GM06990 (cell line): ENCODE data around the gene SOHLH1.

ENCODE experiments used
- DNase-seq: peaks from one replicate; pipeline ENCODE4 v3.0.0-alpha.2; 2011; ENCODE audit not compliant: insufficient read length; ENCODE audit errors: extremely low read depth
- H3K27me3 ChIP-seq: replicated peaks from 2 replicates; pipeline ENCODE4 v1.6.0; 2011; ENCODE audit warnings: low read length; ENCODE audit not compliant: control insufficient read depth, insufficient read depth
- H3K36me3 ChIP-seq: 2 replicates; pipeline ENCODE4 v1.5.1; 2011; ENCODE audit warnings: low read length; ENCODE audit not compliant: control insufficient read depth, insufficient read depth
- H3K4me3 ChIP-seq: replicated peaks from 2 replicates; pipeline ENCODE4 v1.5.1; 2011; ENCODE audit warnings: low read depth, mild to moderate bottlenecking, control low read depth, low read length
- CTCF ChIP-seq: IDR thresholded peaks from 2 replicates; pipeline ENCODE4 v1.5.1; 2011; ENCODE audit warnings: low read length, control low read depth, mild to moderate bottlenecking, inconsistent platforms; ENCODE audit not compliant: insufficient read depth, poor library complexity, severe bottlenecking

Gene SOHLH1

GRCh38 chr9:135667463-135668001 is 31.7 kb downstream of the SOHLH1 start:
- no peaks in the 10 kb centered on the region for H3K27me3 ChIP-seq
- H3K36me3 ChIP-seq = no peaks in the 10 kb centered on the region
- DNase-seq = no peak
- no peak overlapping the region for H3K4me3 ChIP-seq
- no peak for TF ChIP-seq CTCF

GRCh38 chr9:135666534-135667462 is 32.5 kb downstream of the SOHLH1 start:
- no peak for DNase-seq
- no peaks in the 10 kb centered on the region for H3K27me3 ChIP-seq
- H3K36me3 ChIP-seq = no peaks in the 10 kb centered on the region
- TF ChIP-seq CTCF = no peak
- no peak overlapping the region for H3K4me3 ChIP-seq

GRCh38 chr9:135665795-135666189 is 33.5 kb downstream of the SOHLH1 start:
- H3K27me3 ChIP-seq = no peaks in the 10 kb centered on the region
- DNase-seq = no peak
- no peak overlapping the region for H3K4me3 ChIP-seq
- no peaks in the 10 kb centered on the region for H3K36me3 ChIP-seq
- no peak for TF ChIP-seq CTCF

- DNase-seq = no peak
- TF ChIP-seq CTCF = no peak
- no peaks in the 10 kb centered on the region for H3K36me3 ChIP-seq
- H3K27me3 ChIP-seq = no peaks in the 10 kb centered on the region
- H3K4me3 ChIP-seq = no peak overlapping the region
Measured at GRCh38 chr9:135664801-135665794, 34.2 kb downstream of the SOHLH1 start.

- H3K4me3 ChIP-seq = no peak overlapping the region
- TF ChIP-seq CTCF = no peak
Measured at GRCh38 chr9:135664266-135664665, 35.0 kb downstream of the SOHLH1 start.

More at GRCh38 chr9:135664266-135664665, 35.0 kb downstream of the SOHLH1 start:
- H3K36me3 ChIP-seq = no peaks in the 10 kb centered on the region
- H3K27me3 ChIP-seq = no peaks in the 10 kb centered on the region
- no peak for DNase-seq
